ENCODE measurements around the gene ITIH5. TPM values are rescaled to one million over a fixed set of nuclear protein-coding genes. Genes with fewer than 3 reads are reported as not detected.

Gene ITIH5
- total RNA-seq, 1 experiment from 2014 or later: 5.2 TPM

DNA sequence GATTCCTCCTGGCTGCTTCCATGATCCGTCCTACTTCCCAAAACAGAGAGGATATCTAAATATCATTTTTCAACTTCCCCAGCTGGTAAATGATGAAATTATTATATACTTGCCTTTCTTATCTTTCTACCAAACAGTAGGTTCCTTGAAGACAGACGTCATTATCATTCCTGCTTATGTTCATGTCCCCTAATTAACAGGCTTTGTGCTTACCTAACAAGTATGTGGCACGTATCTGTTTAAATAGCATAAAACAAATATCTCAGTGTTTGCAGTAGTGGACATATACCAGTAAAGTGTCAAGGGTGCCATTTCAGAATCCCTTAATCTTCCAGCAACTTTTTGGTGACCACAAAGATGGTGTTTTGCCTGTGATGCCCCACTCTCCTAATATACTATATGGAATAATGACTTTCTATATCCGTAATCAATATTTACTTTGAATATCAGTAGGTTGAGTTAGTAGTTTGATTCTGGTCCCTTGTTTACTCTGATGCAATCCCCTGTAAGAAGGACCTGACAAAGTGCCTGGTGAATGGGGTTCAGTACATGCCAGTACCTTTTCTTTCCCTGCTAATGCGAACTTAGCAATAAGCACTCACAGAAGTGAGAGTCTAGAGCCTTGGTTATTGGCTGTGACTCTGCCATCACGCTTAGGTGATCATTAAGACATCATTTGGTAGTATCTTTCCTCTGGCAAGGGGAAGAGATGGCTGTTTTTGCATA is 124.4 kb downstream of the ITIH5 start:
- no peak overlapping the region for H3K4me3 Mint-ChIP-seq (ENCODE audit: low read depth, unreplicated experiment)
- TF ChIP-seq, protein P1, sequence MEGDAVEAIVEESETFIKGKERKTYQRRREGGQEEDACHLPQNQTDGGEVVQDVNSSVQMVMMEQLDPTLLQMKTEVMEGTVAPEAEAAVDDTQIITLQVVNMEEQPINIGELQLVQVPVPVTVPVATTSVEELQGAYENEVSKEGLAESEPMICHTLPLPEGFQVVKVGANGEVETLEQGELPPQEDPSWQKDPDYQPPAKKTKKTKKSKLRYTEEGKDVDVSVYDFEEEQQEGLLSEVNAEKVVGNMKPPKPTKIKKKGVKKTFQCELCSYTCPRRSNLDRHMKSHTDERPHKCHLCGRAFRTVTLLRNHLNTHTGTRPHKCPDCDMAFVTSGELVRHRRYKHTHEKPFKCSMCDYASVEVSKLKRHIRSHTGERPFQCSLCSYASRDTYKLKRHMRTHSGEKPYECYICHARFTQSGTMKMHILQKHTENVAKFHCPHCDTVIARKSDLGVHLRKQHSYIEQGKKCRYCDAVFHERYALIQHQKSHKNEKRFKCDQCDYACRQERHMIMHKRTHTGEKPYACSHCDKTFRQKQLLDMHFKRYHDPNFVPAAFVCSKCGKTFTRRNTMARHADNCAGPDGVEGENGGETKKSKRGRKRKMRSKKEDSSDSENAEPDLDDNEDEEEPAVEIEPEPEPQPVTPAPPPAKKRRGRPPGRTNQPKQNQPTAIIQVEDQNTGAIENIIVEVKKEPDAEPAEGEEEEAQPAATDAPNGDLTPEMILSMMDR (IDR thresholded peaks at IDR 0.05; ENCODE audit: unreplicated experiment): no peak
- intact Hi-C loops (cut with micrococcal nuclease; ENCODE audit: unreplicated experiment): no loop called here
- BruUV-seq (replicated peaks): no TSS peak
- no peaks in the 10 kb centered on the region for H3K27me3 Mint-ChIP-seq (ENCODE audit: unreplicated experiment)
- H3K4me1 Mint-ChIP-seq (ENCODE audit: low read depth, unreplicated experiment): peaks cover 8% of the 10 kb centered on the region
- DNase-seq: no peak
- H3K36me3 Mint-ChIP-seq (ENCODE audit: insufficient read depth, unreplicated experiment): no peaks in the 10 kb centered on the region
- CTCF ChIA-PET: no interaction called here
- H3K27ac Mint-ChIP-seq (ENCODE audit: unreplicated experiment): no peak overlapping the region
- peaks cover 3% of the 10 kb centered on the region for H3K9me3 Mint-ChIP-seq (ENCODE audit: low read depth, unreplicated experiment)

DNA sequence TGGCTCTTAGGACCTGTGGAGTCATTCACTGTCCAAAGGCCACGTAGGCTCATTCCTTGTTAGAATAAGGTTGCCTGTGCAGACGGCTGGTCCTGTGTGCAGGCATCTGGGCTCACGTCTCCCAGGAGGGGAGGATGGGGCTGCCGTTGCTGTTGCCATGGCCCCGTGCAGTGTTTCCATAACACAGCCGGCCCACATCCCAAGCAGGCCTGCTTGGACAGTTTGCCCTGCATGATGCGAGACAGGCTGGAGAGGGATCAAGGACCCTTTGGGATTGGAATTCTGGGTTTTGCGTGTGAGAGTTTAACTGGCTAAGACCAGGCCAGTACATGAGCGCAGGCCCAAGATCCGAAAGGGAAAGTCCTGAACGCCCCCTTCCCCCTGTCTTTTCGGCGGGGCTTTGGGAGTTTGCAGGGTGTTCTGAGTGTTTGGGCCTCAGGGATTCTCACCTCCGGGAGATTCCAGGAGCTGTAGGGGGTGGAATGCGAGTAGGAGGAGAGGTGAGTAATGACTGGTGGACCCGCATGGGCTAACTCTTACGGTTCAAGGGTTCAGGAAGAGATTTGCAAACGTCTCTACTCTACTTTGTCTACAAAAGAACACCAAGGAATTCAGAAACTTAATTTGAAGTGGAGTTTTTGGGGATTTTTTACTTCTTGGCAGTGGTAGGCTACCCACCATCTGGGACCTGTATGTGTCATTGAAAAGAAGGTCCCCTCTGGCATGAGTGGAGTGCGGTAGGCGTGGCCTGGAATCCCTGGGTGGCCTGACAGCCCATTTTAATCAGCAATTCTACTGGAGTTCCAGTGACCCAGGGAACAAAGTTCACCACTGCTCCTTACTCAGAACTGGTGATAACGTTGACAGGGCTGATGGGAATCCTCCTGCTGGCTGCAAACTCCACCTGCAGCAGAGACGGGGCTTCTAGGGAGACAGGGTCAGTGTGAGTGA is 125.4 kb downstream of the ITIH5 start:
- BruUV-seq (replicated peaks): no TSS peak
- H3K4me3 Mint-ChIP-seq (ENCODE audit: low read depth, unreplicated experiment): no peak overlapping the region
- H3K27ac Mint-ChIP-seq (ENCODE audit: unreplicated experiment): no peak overlapping the region
- peaks cover 3% of the 10 kb centered on the region for H3K9me3 Mint-ChIP-seq (ENCODE audit: low read depth, unreplicated experiment)
- H3K36me3 Mint-ChIP-seq (ENCODE audit: insufficient read depth, unreplicated experiment): no peaks in the 10 kb centered on the region
- no peaks in the 10 kb centered on the region for H3K27me3 Mint-ChIP-seq (ENCODE audit: unreplicated experiment)
- intact Hi-C loops (cut with micrococcal nuclease; ENCODE audit: unreplicated experiment): no loop called here
- no peak for DNase-seq
- TF ChIP-seq, protein P1 (IDR thresholded peaks at IDR 0.05; ENCODE audit: unreplicated experiment): no peak
- H3K4me1 Mint-ChIP-seq (ENCODE audit: low read depth, unreplicated experiment): peaks cover 8% of the 10 kb centered on the region
- CTCF ChIA-PET: no interaction called here

DNA sequence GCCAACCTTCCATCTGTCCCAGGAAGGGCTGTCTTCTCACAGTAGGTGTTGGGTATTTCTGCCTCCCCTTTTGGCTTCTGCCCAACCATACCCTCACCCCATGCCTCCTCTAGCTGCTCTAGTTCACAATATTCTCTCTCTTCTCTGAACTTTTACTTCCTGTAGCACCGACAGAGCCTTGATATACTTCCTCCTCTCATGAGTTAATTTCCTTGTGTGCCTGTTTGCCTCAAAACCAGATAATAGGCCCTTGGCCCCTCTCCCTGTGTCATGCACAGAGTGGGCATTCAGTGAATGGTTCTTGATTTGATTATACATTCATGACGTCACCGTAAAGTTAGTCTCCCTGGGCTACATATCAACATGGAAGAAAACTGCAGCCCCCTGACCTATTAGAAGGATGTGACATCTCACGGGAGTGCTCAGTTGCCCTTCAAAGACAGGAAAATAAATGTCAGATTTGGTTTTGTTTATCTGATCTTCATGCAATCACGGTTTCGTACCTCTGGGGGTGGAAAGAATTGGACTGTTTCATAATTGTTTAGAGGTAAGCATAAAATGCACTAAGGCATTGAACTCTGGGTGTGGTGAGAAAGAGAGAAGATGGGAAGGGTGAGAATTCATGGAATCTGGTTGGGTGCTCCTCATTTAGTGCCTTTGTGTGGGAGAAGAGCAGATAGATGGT is 127.7 kb downstream of the ITIH5 start:
- no TSS peak for BruUV-seq (replicated peaks)
- H3K9me3 Mint-ChIP-seq (ENCODE audit: low read depth, unreplicated experiment): peaks cover 3% of the 10 kb centered on the region

DNA sequence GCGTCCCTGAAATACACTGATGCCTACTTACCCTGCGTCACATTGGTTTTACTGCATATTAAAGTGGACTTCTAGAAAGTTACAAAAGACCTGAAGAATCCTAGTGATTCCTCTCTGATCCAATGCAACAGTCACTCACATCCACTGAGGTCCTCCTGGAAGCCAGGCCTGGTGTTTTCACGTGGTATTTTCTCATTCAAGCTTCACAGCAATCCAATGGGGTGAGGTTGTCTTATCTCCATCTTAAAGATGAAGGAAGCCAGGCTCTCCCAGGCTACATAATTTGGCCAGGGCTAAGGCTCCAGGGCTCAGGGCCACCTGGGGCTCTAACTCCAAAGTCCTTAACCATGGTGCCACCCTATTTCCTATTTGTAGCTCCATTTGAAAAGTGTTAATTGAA is 129.6 kb downstream of the ITIH5 start:
- no TSS peak for BruUV-seq (replicated peaks)
- Mint-ChIP-seq H3K27me3 (ENCODE audit: unreplicated experiment) (peaks cover 13% of the 10 kb centered on the region), H3K4me1 (ENCODE audit: low read depth, unreplicated experiment) (peaks cover 4% of the 10 kb centered on the region), H3K9me3 (ENCODE audit: low read depth, unreplicated experiment) (peaks cover 3% of the 10 kb centered on the region), H3K36me3 (ENCODE audit: insufficient read depth, unreplicated experiment) (no peaks in the 10 kb centered on the region), H3K27ac (ENCODE audit: unreplicated experiment) (no peak overlapping the region), H3K4me3 (ENCODE audit: low read depth, unreplicated experiment) (no peak overlapping the region)
- TF ChIP-seq, protein P1 (IDR thresholded peaks at IDR 0.05; ENCODE audit: unreplicated experiment): no peak
- CTCF ChIA-PET: no interaction called here
- intact Hi-C loops (cut with micrococcal nuclease; ENCODE audit: unreplicated experiment): no loop called here
- no peak for DNase-seq

More for the DNA sequence above, 127.7 kb downstream of the ITIH5 start:
- DNase-seq: no peak
- Mint-ChIP-seq H3K36me3 (ENCODE audit: insufficient read depth, unreplicated experiment) (no peaks in the 10 kb centered on the region), H3K27ac (ENCODE audit: unreplicated experiment) (no peak overlapping the region), H3K27me3 (ENCODE audit: unreplicated experiment) (no peaks in the 10 kb centered on the region), H3K4me3 (ENCODE audit: low read depth, unreplicated experiment) (no peak overlapping the region), H3K4me1 (ENCODE audit: low read depth, unreplicated experiment) (peaks cover 8% of the 10 kb centered on the region)
- TF ChIP-seq, protein P1 (IDR thresholded peaks at IDR 0.05; ENCODE audit: unreplicated experiment): no peak
- CTCF ChIA-PET: no interaction called here
- intact Hi-C loops (cut with micrococcal nuclease; ENCODE audit: unreplicated experiment): no loop called here
